AG09319 (cell line): Measurements from ENCODE around the gene ZNHIT3.
"Not testable (repeated sequence)": the region's sequence is repeated elsewhere in the genome, so short reads cannot be mapped to it uniquely, and the experiment has no call there.

Experiments used
- DNase-seq: peaks from one replicate; pipeline ENCODE4 v3.0.0-alpha.2; 2010; ENCODE audit warnings: low read depth; ENCODE audit errors: extremely low read depth
- CTCF ChIP-seq: IDR thresholded peaks from 2 replicates; pipeline ENCODE4 v1.5.1; 2011; ENCODE audit warnings: low read depth, mild to moderate bottlenecking, inconsistent platforms, low read length, moderate library complexity

Gene ZNHIT3

GRCh38 chr17:36486204-36487194 is at the start of gene ZNHIT3:
Gene ZNHIT3, plus strand, starts transcription at chr17:36486681. Its CDS starts 19 bp downstream, at chr17:36486700.
- TF ChIP-seq CTCF, result no peak
- peak; percentile 79 for DNase-seq

DNA sequence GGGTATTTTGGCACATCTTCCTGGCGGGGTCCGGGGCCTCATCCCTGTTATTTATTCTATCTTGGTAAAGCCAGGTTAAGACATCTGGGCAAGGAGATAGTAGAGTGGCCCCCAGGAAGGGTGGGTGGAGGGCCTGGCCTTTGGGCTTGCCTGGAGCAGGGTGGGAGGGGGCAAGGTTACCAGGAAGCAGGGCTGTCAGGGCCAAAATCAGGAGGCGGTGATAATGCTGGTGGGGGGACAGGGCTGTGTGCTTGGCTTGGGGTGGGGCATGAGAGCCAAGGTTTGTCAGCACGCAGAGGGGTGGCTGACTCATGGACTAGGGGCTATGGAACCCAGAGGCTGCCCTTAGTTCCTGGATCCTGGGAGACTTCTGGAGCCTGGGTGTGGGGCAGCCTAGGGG is 44.7 kb upstream of the ZNHIT3 start:
- not testable (repeated sequence) for DNase-seq

DNA sequence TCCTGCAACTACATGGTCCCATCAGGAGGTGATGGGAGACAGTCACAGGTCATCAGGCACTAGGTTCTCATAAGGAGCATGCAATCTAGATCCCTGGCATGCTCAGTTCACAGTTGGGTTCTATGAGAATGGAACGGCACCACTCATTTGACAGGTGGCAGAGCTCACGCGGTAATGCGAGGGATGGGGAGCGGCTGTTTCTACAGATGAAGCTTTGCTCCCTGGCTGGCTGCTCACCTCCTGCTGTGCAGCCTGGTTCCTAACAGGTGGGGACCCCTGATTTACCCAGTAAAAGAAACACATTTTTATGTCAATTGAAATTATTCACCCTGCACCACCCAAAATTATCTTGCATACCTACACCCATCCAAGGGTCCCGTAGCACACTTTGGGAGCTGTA is 42.7 kb upstream of the ZNHIT3 start:
- no peak for DNase-seq
- no peak for TF ChIP-seq CTCF

- DNase-seq, result not testable (repeated sequence)
Measured at GRCh38 chr17:36449997-36450396, 36.5 kb upstream of the ZNHIT3 start.

GRCh38 chr17:36452888-36453287 is 33.6 kb upstream of the ZNHIT3 start:
- not testable (repeated sequence) for DNase-seq

GRCh38 chr17:36457701-36458100 is 28.8 kb upstream of the ZNHIT3 start:
- DNase-seq, result not testable (repeated sequence)

DNA sequence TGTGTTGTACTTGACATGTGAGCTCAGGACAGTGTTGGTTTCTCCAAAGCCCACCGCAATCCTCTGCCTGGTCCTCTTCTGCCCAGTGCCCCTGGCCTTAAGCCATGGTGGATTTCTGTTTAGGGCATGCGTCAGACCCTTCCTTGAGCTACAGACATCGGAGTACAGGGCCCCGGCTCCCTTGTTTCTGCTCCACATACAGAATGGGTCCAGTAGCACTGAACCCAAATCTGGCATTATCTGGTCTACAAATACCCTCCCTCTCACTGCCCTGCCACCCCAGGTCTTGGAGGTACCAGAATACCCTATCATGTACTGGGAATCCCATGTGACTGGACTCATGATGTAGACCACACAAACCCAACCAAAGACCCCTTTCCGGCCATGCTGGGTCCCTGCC is 27.4 kb upstream of the ZNHIT3 start:
- TF ChIP-seq CTCF, result no peak
- no peak for DNase-seq

- no peak for TF ChIP-seq CTCF
- DNase-seq, result no peak
Measured at GRCh38 chr17:36459601-36460000, 26.9 kb upstream of the ZNHIT3 start.

GRCh38 chr17:36460265-36460937 is 26.1 kb upstream of the ZNHIT3 start:
- no peak for TF ChIP-seq CTCF
- DNase-seq, result no peak
